ENCODE data around the gene SPATS2.

Gene SPATS2

GRCh38 chr12:49537752-49538509 lies 170.7 kb downstream of the SPATS2 start:
- H3K36me3 ChIP-seq (ENCODE audit: control insufficient read depth, insufficient read depth, low read length): no peaks in the 10 kb centered on the region
- H3K9me3 ChIP-seq (ENCODE audit: control insufficient read depth, low read length): no peaks in the 10 kb centered on the region
- peaks cover 11% of the 10 kb centered on the region for H3K4me1 ChIP-seq (ENCODE audit: control insufficient read depth, insufficient read depth, low read length)
- peak overlapping the region; percentile 39 for H3K9ac ChIP-seq (ENCODE audit: low read length)
- peaks cover 43% of the 10 kb centered on the region for H3K27me3 ChIP-seq (ENCODE audit: control insufficient read depth, insufficient read depth, low read length)
- H3K4me3 ChIP-seq (ENCODE audit: low read length): peak overlapping the region; percentile 46

- H3K9ac ChIP-seq (ENCODE audit: low read length): peak within 1 kb of the TSS; percentile 39
- peaks cover 11% of the 10 kb centered on the region for H3K4me1 ChIP-seq (ENCODE audit: control insufficient read depth, insufficient read depth, low read length)
- H3K36me3 ChIP-seq (ENCODE audit: control insufficient read depth, insufficient read depth, low read length): no peaks in the 10 kb centered on the region
- H3K27me3 ChIP-seq (ENCODE audit: control insufficient read depth, insufficient read depth, low read length): peaks cover 45% of the 10 kb centered on the region
- no peaks in the 10 kb centered on the region for H3K9me3 ChIP-seq (ENCODE audit: control insufficient read depth, low read length)
- peak within 1 kb of the TSS; percentile 46 for H3K4me3 ChIP-seq (ENCODE audit: low read length)
Measured at GRCh38 chr12:49538510-49539403, 171.5 kb downstream of the SPATS2 start, which contains the start of gene KCNH3. KCNH3 (plus strand) TSS chr12:49539030; CDS start chr12:49539417, 387 bp downstream.

GRCh38 chr12:49539406-49540228 lies 172.4 kb downstream of the SPATS2 start:
- Histone ChIP-seq H3K9me3 (ENCODE audit: control insufficient read depth, low read length) (no peaks in the 10 kb centered on the region), H3K27me3 (ENCODE audit: control insufficient read depth, insufficient read depth, low read length) (peaks cover 49% of the 10 kb centered on the region), H3K4me3 (ENCODE audit: low read length) (no peak overlapping the region), H3K36me3 (ENCODE audit: control insufficient read depth, insufficient read depth, low read length) (no peaks in the 10 kb centered on the region), H3K9ac (ENCODE audit: low read length) (no peak overlapping the region), H3K4me1 (ENCODE audit: control insufficient read depth, insufficient read depth, low read length) (peaks cover 11% of the 10 kb centered on the region)

GRCh38 chr12:49540229-49541139 lies 173.2 kb downstream of the SPATS2 start:
- no peaks in the 10 kb centered on the region for H3K36me3 ChIP-seq (ENCODE audit: control insufficient read depth, insufficient read depth, low read length)
- H3K4me1 ChIP-seq (ENCODE audit: control insufficient read depth, insufficient read depth, low read length): peaks cover 11% of the 10 kb centered on the region
- H3K9me3 ChIP-seq (ENCODE audit: control insufficient read depth, low read length): no peaks in the 10 kb centered on the region
- H3K4me3 ChIP-seq (ENCODE audit: low read length): no peak overlapping the region
- peaks cover 55% of the 10 kb centered on the region for H3K27me3 ChIP-seq (ENCODE audit: control insufficient read depth, insufficient read depth, low read length)
- H3K9ac ChIP-seq (ENCODE audit: low read length): no peak overlapping the region

- Histone ChIP-seq H3K9ac (ENCODE audit: low read length) (no peak overlapping the region), H3K4me3 (ENCODE audit: low read length) (no peak overlapping the region), H3K4me1 (ENCODE audit: control insufficient read depth, insufficient read depth, low read length) (peaks cover 11% of the 10 kb centered on the region), H3K9me3 (ENCODE audit: control insufficient read depth, low read length) (no peaks in the 10 kb centered on the region), H3K36me3 (ENCODE audit: control insufficient read depth, insufficient read depth, low read length) (no peaks in the 10 kb centered on the region), H3K27me3 (ENCODE audit: control insufficient read depth, insufficient read depth, low read length) (peaks cover 60% of the 10 kb centered on the region)
Measured at GRCh38 chr12:49541140-49541861, 174.0 kb downstream of the SPATS2 start.

- Histone ChIP-seq H3K4me1 (ENCODE audit: control insufficient read depth, insufficient read depth, low read length) (peaks cover 11% of the 10 kb centered on the region), H3K36me3 (ENCODE audit: control insufficient read depth, insufficient read depth, low read length) (no peaks in the 10 kb centered on the region)
Measured at GRCh38 chr12:49541911-49542505, 174.7 kb downstream of the SPATS2 start.

GRCh38 chr12:49542592-49543160 lies 175.4 kb downstream of the SPATS2 start:
- Histone ChIP-seq H3K36me3 (ENCODE audit: control insufficient read depth, insufficient read depth, low read length) (no peaks in the 10 kb centered on the region), H3K4me3 (ENCODE audit: low read length) (no peak overlapping the region), H3K9me3 (ENCODE audit: control insufficient read depth, low read length) (no peaks in the 10 kb centered on the region), H3K4me1 (ENCODE audit: control insufficient read depth, insufficient read depth, low read length) (peaks cover 7% of the 10 kb centered on the region), H3K9ac (ENCODE audit: low read length) (no peak overlapping the region), H3K27me3 (ENCODE audit: control insufficient read depth, insufficient read depth, low read length) (peaks cover 56% of the 10 kb centered on the region)

More at GRCh38 chr12:49541911-49542505, 174.7 kb downstream of the SPATS2 start:
- Histone ChIP-seq H3K9me3 (ENCODE audit: control insufficient read depth, low read length) (no peaks in the 10 kb centered on the region), H3K4me3 (ENCODE audit: low read length) (no peak overlapping the region), H3K27me3 (ENCODE audit: control insufficient read depth, insufficient read depth, low read length) (peaks cover 57% of the 10 kb centered on the region), H3K9ac (ENCODE audit: low read length) (no peak overlapping the region)

- peaks cover 56% of the 10 kb centered on the region for H3K27me3 ChIP-seq (ENCODE audit: control insufficient read depth, insufficient read depth, low read length)
- no peaks in the 10 kb centered on the region for H3K9me3 ChIP-seq (ENCODE audit: control insufficient read depth, low read length)
- no peaks in the 10 kb centered on the region for H3K36me3 ChIP-seq (ENCODE audit: control insufficient read depth, insufficient read depth, low read length)
- H3K9ac ChIP-seq (ENCODE audit: low read length): no peak overlapping the region
- no peak overlapping the region for H3K4me3 ChIP-seq (ENCODE audit: low read length)
- H3K4me1 ChIP-seq (ENCODE audit: control insufficient read depth, insufficient read depth, low read length): peaks cover under 1% of the 10 kb centered on the region
Measured at GRCh38 chr12:49543221-49543913, 176.1 kb downstream of the SPATS2 start.

GRCh38 chr12:49543914-49544815 lies 176.9 kb downstream of the SPATS2 start:
- H3K27me3 ChIP-seq (ENCODE audit: control insufficient read depth, insufficient read depth, low read length): peaks cover 62% of the 10 kb centered on the region
- no peak overlapping the region for H3K9ac ChIP-seq (ENCODE audit: low read length)
- H3K36me3 ChIP-seq (ENCODE audit: control insufficient read depth, insufficient read depth, low read length): no peaks in the 10 kb centered on the region
- no peaks in the 10 kb centered on the region for H3K9me3 ChIP-seq (ENCODE audit: control insufficient read depth, low read length)
- peaks cover 8% of the 10 kb centered on the region for H3K4me1 ChIP-seq (ENCODE audit: control insufficient read depth, insufficient read depth, low read length)
- no peak overlapping the region for H3K4me3 ChIP-seq (ENCODE audit: low read length)

Data from mucosa of stomach (tissue), 1 donor.